NOMO-1 treated with dmso at 0.1 percent for 144 hours (cell line): Measurements from ENCODE around the gene PAH.
"Not testable (repeated sequence)": the region's sequence is repeated elsewhere in the genome, so short reads cannot be mapped to it uniquely, and the experiment has no call there.

Experiments used
- DNase-seq: peaks from one replicate; lab custom pipeline; 2025; ENCODE audit not compliant: unreplicated experiment; lab: John Stamatoyannopoulos, UW

PAH gene

DNA sequence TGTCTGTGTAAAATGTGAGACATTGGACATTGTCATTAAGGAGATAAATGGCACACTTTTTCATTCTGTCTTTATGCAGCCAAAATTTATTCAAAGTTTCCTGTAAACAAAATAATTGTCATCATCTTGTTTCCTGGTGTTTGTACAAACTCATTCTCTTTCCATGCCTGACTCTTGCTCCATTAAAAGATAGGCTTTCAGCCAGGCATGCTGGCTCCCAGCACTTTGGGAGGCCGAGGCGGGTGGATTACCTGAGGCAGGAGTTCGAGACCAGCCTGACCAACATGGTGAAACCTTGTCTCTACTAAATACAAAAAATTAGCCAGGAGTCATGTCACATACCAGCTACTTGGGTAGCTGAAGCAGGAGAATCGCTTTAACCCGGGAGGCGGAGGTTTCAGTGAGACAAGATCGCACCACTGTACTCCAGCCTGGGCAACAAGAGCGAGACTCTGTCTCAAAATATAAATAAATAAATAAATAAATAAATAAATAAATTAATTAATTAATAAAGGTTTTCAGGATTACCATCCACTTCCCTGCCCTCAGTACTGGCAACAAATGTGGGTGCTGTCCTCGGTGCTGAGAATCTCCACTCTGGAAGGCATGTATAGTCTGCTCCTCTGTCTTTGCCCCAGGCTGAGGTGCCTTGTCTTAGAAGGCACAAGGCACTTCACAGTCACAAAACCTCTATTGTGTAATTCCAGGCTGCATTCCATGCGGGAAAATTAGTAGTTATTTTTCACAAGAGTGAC lies 83.2 kb downstream of the PAH start:
- no peak for DNase-seq

DNA sequence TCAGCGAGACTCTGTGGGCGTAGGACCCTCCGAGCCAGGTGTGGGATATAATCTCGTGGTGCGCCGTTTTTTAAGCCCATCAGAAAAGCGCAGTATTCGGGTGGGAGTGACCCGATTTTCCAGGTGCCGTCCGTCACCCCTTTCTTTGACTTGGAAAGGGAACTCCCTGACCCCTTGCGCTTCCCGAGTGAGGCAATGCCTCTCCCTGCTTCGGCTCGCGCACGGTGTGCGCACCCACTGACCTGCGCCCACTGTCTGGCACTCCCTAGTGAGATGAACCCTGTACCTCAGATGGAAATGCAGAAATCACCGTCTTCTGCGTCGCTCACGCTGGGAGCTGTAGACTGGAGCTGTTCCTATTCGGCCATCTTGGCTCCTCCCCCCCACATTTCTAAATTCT lies 84.2 kb downstream of the PAH start:
- DNase-seq: not testable (repeated sequence)

DNA sequence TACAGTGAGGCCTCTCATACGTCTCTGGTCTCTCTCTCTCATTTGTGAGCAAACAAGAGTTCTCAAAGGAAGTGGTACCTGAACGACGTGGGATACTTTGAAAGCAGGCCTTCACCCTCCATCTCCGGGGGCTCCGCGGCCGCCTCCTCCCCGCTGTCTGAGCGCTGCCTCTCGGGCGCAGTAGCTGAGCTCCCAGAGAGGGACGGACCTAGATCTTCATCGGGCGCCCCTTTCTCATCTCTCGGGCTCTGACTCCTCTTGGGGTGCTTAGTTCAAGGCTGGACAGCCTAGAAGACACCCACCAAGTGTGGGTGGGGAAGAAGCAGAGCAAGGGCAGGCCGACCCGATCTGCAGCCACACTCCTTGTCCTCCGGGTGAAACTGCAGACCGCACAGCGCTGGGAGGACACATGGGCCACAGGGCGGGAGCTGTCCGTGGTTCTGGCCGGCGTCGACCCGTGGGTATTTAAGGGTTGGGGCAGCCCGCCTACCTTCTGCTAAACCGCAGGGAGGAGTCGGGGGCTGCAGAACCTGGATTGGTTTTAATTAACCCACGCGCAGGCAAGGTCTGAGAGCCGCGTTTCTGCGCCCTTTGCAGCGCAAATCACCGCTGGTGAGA lies 92.7 kb downstream of the PAH start:
- no peak for DNase-seq

DNA sequence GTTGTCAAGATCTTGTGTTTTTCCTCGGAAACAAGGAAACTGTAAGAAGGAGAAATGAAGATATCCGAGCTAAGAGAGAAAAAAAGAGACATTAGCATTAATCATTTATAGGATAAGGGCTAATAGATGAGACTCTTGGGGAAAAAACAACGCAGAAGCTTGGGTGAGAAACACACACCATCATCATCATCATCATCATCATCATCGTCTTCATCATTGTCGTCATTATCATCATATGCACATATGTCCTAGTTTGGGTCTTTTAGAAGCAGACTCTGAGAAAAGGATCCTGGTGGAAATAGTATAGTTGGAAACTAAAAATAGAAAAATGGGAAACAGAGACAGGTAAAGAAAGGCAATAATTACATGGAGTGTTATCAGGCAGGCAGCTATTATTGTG lies 95.9 kb downstream of the PAH start:
- DNase-seq: no peak

DNA sequence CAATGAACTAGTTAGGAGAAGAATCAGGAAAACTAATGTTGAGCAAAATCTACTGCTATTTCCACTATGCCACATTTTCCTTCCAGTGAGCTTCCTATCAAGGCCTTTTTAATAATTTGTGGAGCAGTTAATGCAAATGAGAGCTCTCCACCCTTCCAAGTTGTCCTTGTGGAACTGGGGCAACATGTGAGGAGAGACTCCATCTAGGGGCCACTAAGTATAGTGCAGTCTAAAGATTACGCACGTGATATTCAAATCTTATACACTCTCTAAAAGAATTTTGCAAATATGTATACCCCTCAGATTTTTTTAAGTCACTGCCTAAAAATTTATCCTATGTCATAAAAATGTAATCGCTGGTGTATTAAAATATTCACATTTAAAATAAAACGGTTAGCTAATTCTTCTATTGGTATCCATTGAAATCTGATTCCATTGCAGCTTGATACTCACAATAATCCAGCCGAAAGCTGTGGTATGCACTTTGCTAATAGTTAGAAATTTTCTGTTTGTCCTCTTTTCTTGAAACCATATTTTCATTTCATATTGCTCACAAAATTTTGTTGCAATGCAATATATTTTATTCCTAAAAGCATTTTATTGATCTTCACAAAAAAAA lies 100.1 kb downstream of the PAH start:
- no peak for DNase-seq

DNA sequence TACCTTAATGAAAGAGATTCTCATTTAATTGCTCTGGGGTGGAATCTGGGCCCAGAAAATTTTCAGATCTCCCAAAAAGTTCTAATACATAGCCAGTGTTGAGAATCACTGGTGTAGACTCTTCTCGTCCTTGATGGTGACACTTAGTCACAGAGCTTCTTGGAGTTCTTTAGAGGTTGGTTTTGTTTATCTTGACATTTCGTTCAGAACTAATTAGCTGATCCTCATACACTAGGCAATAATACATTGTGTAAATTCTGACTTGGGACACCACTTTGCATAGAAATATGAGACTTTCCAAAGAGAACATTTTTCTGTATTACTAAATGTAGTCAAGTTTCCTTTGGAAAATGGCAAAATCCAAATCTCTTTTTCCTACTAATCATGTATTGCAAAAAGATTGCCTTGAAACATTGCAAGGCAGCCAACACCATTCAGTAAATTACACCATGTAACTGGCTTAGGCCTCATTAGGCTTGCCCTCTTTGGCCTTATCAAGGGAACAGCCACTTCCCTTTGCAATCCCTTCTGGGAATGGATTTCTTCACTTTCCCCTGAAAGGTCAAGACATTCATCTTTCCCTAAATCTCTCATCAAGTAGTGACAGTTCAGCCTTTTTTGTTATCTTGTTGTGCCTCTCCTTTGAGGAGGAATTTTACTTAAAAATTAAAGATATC lies 102.2 kb downstream of the PAH start:
- DNase-seq: no peak

DNA sequence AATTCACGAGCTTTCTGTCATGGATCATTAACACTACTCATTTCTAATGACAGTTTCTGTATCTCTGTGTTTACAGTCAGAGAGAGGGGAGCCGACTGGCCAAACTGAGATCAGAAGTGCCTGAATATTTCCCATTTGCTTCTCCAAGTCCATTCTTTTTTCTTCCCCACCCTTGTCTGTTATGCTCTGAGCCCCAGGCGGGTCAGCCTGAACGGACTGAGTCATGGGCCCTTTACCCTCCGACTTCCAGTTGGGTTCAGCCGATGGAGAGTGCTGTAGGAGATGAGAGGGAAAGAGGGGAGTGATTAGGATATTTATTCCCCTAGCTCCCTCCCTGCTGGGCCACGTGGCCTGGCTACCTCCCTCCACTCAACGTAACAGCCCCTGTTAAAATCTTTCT lies 104.7 kb downstream of the PAH start:
- no peak for DNase-seq

DNA sequence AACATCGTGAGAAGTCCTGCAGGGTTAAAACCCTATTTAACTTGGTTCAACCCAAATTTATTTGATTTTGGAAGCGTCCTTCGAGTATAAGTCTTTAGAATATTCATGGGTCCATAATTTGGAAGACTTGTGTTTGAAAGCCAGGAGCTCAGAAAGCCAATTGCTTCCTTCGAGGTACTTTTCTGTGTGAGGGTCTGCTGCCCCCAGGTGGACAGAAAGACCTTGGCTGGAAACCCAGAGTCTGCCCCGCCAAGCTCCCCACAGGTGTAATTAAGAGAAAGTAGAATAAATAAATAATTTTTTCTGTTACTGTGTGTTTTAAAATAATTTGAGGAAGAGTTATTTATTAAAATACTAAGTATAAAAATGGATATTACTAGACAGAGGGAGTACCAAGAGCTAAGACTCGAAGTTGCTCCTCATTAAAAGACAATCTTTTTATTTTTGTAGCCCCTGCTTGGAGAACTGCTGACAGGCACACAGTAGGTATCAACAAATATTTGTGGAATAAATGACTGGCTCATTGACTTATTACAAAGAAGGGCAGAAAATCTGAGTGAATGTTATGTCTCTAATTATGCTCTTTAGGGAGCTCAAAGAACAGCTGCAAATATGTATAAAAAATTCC lies 105.8 kb downstream of the PAH start:
- no peak for DNase-seq

DNA sequence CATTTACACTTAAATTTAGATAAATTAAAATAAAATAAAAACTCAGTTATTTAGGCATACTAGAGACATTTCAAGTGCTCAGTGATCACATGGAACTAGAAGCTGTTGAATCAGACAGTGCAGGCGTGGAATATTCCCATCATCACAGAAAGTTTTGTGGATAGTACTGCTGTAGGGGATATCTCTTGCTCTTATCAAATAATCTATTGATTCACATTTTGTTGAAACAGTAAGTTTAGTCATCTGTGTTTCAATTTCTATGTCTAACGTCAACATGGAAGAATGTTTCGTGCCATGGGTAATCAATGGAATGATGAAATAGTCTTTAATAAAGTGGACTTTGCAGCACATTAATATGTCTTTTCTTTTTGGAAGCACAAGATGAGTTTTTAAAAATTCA lies 108.6 kb downstream of the PAH start:
- DNase-seq: no peak

DNA sequence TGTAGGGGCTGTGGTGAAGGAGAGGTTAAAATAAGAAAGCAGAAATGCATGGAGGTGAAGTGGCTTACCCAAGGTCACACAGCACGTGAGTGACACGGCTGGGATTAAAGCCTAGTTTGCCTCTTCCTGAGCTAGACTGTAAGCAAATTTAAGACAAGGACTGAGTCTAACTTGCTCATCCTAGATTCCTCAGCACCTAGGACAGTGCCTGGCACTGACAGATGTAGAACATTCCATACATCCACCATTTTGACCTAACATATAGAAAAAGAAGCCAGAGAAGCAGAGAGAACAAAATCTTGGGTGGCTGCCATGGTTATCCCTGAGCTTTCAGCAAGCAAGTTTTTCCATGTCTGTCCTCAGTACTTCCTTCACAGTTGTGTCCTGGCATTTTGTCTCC lies 110.5 kb downstream of the PAH start:
- no peak for DNase-seq

DNA sequence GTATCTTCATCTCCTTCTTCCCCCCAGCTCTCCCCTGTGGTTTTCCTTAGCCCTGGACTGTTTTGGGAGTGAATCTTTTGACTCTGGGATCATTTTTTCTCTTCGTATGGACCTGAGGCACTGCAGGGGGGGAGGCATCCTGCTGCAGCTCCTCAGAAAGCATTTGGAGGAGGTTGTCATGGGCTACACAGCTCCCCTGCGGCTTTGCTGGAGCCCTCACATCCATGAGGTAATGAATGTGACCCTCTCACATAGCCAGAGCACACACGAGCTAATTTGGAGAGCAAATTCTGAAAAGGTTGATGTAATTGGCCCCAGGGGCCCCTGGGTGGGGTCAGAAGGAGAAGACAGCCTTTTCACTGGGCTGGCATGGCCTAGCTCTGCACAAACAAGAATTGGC lies 110.9 kb downstream of the PAH start:
- DNase-seq: no peak

DNA sequence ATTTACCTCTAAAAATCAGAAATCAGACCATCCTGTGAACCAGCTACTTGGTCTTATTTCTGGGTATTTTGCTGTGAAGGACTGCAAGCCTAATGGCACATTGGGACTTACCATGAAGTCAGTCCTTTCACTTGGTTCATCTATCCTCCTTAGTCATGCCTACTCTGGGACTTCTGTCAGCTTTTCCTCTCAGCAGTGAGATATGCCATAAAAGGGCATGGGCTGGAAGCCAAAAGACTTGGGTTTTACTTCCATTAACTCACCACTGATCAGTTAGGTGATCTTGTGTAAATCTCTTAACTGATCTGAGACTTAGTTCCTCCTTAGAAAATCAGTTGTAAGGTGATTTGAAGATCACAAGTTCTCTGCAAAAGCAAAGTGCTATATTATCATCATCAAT lies 116.5 kb downstream of the PAH start:
- DNase-seq: no peak

DNA sequence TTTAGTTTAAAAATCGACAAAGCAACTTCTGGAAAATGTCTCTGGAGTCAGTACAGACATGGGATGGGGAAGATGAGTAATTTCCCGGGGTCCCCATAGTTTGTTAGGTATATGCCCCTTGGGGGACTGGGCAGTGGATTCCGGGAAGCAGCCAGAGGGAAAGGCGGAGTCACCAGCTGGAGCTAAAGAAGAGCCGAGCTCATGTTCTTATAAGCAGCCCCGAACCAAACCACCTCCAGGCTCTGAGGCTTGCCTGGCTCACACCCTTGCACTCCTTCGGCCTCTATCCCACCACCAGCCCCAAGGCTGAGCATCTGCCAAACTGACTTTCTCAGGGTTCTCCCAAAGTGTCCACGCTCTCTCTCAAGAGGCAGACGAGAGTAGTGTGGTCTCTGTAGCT lies 117.8 kb downstream of the PAH start:
- no peak for DNase-seq

DNA sequence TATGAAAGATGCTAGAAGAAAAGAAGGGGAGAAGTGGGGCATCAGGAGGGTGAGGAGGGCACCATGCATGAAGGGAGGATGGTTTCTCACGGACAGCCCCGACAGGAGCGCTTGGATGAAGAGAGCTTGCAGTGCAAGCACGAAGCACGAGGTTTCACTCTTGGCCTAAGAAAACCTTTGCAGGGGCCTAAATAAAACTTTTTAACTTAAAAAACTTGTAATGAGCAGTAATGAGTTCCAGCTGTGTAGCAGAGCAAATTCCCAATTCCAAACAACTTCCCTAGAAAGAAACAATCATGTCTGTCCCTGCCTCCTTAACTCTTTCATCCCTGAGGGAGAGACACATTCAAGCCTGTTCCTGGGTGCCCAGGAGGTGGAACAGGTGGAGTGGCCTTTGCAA lies 119.5 kb downstream of the PAH start:
- no peak for DNase-seq

DNA sequence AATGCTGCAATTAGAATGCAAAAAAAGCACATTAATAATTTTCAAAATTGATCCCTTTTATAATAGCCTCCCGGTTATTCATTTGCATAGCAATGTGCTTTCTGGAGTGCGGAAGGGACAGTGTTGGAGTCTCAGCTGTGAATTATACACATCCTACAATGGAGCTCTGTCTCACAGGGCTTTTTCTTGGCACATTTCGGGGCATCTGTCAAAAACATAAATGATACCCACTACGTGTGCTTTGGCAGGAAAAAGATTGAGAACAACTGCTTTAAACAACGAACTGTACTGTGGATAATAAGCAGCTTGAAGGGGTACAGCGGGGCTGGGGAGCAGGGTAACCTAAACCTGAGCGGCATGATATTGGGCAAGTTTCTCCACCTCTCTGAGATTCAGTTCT lies 123.1 kb downstream of the PAH start:
- no peak for DNase-seq
